Superior temporal gyrus (tissue), 1 donor: ENCODE data around the gene SENP5.

Source experiments
- DNase-seq: peaks from one replicate; pipeline ENCODE4 v3.0.0-alpha.2; 2016; ENCODE audit errors: extremely low spot score

Gene SENP5

DNA sequence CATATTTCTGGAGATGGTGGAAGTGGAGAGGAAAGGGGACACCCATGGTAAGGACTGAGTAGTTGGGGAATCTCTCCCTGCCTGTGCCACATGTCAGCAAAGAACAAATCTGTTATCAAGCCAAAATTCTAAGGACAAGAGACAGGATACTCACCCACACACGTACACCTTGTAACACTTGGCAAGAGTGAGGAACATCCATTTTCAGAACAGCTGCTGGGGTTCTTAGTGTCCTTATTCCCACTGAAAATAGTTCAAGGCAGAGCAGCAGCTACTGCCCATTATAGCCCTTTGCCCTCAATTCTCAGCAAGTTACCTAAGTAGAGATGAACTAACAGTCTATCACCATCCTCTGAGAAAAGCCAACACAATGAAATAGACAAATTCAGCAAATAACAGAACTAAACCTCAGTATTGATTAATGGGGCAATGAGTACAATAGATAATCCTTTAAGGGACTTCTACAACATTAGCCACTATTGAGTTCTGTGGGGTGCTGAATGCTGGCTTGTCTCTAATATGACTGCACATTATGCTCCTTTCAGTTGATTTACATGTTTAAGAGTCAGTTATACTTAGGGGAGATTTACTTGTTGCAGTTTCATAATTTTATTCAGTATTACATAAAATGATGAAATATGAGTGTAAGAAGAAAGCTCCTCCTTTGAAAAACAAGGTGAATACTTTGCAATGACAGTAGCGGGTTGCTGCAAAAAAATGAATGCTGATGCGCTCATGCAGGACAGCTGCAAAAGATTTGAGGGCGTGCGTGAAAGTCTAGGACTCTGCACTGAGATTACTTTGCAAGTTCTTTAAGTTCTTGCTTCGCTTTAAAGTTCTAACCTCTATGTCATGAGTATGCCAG, 22.4 kb downstream of the SENP5 start:
- DNase-seq: no peak

GRCh38 chr3:196894557-196895295, 27.0 kb downstream of the SENP5 start:
- no peak for DNase-seq

- no peak for DNase-seq
Observed at GRCh38 chr3:196896229-196896628, 28.5 kb downstream of the SENP5 start.

DNA sequence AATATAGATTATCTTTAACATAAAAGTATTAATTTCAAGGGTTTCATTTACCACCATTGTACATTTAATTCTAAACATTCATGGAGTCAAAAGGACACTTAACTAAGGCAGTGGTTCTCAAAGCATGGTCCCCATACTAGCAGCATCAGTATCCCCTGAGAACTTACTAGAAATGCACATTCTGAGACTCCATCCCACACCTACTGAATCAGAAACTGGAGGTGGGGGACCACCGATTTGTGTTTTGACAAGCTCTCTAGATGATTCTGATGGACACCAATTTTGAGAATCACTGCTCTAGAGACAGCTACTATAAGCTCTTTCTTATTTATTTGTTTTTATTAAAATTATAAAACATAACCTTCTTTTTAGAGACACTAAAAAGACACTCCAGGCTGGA, 34.0 kb downstream of the SENP5 start:
- no peak for DNase-seq

GRCh38 chr3:196902296-196902695, 34.6 kb downstream of the SENP5 start:
- DNase-seq: no peak

- DNase-seq: no peak
Observed at GRCh38 chr3:196903740-196904139, 36.0 kb downstream of the SENP5 start.

- DNase-seq: no peak
Observed at GRCh38 chr3:196914866-196915265, 47.1 kb downstream of the SENP5 start.

DNA sequence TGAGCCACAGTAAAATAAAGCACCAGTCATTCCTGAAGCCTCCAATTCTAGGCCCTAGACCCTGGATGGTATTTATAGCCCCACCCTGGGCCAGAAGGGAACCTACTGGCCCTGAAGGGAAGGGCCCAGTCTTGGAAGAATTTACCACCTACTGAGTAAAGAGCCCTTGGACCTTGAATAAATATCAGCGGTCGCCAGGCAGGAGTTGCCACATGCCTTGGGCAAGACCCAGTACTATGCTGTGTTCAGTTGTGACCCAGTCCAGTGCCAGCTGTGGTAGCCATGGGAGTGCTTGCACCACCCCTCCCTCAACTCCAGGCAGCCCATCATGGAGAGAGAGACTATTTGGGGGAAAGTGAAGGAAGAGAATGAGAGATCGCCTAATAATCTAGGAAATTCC, 47.7 kb downstream of the SENP5 start:
- DNase-seq: no peak

GRCh38 chr3:196916221-196916620, 48.5 kb downstream of the SENP5 start:
- DNase-seq: no peak

DNA sequence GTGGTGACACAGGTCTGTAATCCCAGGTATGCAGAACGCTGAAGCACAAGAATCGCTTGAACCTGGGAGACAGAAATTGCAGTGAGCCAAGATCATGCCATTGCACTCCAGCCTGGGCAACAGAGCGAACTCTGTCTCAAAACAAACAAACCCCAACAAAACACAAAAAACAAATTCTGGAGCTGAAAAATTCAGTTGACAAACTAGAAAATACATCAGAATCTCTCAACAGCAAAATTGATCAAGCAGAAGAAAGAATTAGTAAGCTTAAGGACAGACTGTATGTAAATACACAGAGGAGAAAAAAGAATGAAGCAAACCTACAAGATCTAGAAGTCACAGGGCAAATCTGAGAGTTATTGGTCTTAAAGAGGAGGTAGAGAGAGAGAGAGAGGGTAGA, 49.3 kb downstream of the SENP5 start:
- no peak for DNase-seq

DNA sequence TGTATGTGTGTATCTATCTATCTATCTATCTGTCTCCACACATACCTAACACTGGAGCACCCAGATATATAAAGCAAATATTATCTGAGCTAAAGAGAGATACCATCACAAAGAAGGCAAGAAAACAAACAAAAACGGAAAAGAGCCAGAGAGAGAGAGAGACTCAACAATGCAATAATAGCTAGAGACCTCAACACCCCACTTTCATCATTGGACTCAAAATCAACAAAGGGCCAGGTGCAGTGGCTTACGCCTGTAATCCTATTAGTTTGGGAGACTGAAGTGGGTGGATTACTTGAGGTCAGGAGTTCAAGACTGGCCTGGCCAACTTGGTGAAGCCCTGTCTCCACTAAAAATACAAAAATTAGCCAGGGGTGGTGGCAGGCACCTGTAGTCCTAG, 51.2 kb downstream of the SENP5 start:
- DNase-seq: no peak

DNA sequence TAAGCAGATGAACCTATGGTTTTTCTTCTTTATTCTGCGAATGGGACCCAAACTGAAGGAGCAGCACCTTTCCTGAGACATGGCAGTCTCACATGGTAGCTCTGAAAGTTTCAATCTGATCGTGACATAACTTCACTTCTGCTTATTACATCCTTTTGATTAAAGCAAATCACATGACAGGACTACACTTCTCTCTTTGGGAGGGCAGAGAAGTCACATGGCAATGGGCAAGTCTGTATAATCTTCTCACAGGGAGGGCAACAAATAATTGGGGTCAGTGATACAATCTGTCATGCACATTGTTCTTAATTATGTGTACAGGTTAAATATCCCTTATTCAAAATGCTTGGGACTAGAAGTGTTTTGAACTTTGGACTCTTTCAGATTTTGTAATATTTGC, 53.0 kb downstream of the SENP5 start:
- DNase-seq: no peak

DNA sequence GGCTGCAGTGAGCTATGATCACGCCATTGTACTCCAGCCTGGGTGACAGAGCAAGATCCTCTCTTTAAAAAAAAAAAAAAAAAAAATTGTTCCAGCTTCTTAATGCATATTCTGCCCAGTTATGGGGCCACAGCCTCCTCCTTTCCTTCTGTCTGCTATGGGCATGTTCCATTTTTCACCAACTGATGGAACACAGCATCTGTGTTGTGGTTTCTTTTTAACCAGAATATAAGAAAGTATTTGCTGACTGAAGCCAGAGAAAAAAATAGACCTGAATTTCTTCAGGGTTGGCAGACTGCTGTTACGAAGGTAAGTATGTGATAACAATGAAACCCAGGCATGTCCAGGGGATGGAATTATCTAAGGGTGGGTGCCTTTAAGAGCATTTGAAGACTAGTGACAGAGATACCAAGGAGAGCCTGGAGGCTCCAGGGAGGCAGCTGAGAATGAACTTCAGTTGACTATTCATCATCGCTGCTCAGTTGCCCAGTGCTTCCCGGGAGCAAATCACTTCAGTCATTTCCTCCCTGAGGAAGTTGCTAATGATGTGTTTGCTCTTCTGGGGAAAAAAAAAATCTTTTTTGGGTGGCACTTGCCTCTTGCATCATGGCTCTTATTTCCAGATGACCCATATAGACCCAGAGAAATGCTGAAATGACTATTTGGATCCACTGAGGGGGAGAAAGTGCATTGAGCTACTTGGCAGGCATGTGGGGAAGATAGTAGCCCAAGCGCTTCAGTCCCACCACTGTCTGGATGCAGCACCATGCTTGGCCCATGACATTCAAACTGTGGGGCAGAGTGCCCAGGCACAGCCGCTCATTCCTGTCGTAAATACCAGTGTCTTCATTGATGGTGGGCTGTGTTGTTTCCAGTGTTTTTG, 60.1 kb downstream of the SENP5 start:
- DNase-seq: no peak

DNA sequence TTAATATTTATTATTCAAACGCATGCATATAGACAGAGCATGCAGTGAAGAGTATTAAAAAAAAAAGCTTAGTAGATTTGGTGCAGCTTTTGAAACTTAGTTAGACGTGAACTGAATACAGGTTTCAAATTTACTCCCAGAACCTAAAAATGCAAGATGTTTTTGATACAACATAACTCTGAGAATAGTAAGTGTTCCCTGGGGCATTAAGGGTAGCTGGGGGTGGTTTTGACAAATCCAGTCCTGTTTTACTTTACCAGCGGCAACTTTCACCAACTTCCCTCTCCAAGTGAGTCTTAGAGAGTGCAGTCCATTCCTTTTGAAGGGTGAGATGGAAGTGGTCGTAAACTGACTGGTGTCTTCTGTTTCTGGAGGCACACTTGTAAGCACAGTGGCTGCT, 63.4 kb downstream of the SENP5 start:
- DNase-seq: no peak

- no peak for DNase-seq
Observed at GRCh38 chr3:196931828-196932587, 64.3 kb downstream of the SENP5 start.

DNA sequence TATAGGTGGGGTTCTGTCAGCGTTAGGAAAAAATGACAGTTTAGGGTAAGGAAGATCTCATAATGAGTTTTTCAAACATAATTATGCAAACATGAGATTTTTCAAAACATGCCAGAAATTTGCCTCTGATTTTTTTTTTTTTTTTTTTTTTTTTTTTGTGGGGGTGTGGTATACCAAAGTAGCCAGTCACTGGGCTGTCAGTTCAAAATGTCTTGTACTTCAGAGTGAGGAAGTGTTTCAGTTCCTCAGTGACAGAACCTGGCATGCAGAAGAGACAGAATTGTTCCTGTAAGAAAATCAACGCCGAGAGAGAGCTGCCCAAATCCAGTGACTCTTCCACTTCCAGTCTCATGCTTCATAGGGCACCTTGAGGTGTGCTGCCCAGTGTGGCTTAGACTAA, 64.9 kb downstream of the SENP5 start:
- no peak for DNase-seq

DNA sequence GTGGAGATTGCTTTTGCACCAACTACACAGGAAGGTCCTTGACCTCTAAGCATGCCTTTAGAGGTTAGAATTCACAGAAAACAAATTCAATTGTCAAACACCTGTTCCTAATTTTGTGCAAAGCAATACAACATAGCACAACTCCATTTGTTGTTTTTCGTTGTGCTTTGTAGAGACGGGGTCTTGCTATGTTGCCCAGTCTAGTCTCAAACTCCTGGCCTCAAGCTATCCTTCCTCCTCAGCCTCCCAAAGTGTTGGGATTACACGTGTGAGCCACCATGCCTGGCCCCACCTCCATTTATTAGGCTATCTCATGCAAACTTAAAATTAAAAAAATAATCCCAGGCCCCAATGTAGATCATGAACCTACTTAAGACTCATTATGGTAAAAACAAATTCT, 68.6 kb downstream of the SENP5 start:
- no peak for DNase-seq

- DNase-seq: no peak
Observed at GRCh38 chr3:196938124-196938523, 70.4 kb downstream of the SENP5 start.

- no peak for DNase-seq
Observed at GRCh38 chr3:196938576-196938975, 70.9 kb downstream of the SENP5 start.

- peak; percentile 41 for DNase-seq
Observed at GRCh38 chr3:196941729-196942225, 74.1 kb downstream of the SENP5 start.

GRCh38 chr3:196942226-196942914, 74.7 kb downstream of the SENP5 start, which contains the start of gene NCBP2:
Gene NCBP2, minus strand, starts transcription at chr3:196942528. Its CDS starts 25 bp downstream, at chr3:196942503.
- DNase-seq: peak; percentile 96
